GM10266 (cell line): ENCODE data around the gene LRRC10B.

Experiments used
- DNase-seq: peaks from one replicate; pipeline ENCODE4 v3.0.0; 2012; ENCODE audit errors: extremely low spot score
- TF ChIP-seq, protein P1 (sequence below): IDR thresholded peaks from 2 replicates; pipeline ENCODE4 v1.5.1; 2012; ENCODE audit warnings: mild to moderate bottlenecking, low read depth; ENCODE audit not compliant: control insufficient read depth, insufficient read depth; ENCODE audit errors: missing control alignments

Gene LRRC10B

DNA sequence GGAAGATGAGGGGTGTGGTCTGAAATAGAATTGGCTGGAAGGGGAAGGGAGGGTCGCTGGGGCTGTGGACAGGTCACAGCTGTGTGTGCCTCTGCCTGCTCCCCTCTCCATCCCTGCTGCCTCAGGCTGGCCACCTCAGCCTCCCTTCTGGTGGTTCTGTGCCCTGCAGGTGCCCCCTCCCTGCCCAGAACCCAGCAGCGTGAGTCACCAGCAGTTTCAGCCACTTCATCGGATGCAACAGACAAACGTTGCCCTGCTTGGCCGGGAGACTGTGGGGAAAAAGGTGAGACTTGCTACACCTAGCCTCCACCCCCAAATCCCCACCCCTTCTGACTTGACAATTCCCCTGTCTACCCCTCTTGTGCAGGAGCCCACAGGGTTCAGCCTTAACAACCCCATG, 21.8 kb upstream of the LRRC10B start:
- no peak for DNase-seq
- TF ChIP-seq, protein P1, sequence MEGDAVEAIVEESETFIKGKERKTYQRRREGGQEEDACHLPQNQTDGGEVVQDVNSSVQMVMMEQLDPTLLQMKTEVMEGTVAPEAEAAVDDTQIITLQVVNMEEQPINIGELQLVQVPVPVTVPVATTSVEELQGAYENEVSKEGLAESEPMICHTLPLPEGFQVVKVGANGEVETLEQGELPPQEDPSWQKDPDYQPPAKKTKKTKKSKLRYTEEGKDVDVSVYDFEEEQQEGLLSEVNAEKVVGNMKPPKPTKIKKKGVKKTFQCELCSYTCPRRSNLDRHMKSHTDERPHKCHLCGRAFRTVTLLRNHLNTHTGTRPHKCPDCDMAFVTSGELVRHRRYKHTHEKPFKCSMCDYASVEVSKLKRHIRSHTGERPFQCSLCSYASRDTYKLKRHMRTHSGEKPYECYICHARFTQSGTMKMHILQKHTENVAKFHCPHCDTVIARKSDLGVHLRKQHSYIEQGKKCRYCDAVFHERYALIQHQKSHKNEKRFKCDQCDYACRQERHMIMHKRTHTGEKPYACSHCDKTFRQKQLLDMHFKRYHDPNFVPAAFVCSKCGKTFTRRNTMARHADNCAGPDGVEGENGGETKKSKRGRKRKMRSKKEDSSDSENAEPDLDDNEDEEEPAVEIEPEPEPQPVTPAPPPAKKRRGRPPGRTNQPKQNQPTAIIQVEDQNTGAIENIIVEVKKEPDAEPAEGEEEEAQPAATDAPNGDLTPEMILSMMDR, result no peak

DNA sequence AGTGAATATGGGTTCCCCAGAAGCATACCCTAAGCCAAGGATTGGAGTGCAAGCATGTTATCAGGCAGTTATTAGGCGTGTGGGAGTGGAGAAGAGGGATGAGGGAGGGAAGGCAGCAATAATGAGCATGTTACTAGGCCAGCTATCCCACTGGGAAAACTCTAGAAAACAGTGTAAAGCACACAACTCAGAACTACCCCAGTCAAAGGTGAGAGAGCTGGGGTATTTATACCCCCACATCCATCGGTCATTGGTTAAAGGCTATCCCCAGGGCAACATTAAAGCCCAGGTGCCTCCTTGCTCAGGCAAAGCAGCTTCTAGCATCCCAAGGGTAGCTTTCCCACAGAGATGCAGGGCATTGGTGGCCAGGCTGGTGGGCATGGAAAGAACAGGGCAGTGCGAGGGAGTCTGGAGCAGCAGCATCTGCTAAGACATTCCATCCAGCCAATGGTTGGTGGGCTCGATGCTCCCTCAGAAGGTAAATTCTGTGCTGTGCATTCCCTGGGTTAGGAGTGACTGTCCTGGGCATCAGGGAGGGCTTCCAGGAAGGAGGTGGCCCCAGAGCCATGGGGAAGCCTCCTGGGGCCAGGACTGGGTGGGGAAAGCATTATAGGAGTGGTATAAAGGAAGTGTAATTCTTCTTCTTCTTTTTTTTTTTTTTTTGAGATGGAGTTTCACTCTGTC, 21.1 kb upstream of the LRRC10B start:
- no peak for DNase-seq
- TF ChIP-seq, protein P1, result no peak

DNA sequence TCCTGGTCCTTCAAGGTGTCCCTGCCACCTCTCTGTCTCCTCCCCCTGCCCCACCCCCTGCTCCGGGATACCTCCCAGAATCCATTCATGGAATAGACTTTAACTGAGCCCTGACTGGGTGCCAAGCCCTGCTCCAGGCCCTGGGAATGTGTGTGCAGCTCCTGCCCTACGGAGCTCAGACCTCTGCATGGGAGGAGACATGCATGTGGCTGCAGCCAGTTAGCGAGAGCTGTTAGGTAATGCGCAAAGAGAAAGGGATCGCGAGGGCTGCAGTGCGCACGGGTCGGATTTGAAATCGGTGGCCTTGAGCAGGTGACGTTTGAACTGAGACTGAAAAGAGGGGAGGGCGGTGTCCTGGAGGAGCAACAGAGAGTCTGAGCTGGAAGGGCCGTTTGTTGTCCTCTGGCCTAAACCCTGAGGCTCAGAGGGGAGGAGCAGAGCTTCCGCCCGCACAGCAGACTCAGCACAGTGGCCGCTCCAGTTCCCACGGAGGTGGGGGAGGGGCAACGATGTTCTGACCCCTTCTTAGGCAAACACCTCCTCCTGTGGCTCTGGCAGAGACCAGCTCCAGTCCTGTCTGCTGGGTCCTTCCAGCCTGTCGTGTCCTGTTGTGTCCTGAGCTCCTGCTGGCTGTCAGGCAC, 19.8 kb upstream of the LRRC10B start:
- DNase-seq, result no peak
- TF ChIP-seq, protein P1, result no peak

DNA sequence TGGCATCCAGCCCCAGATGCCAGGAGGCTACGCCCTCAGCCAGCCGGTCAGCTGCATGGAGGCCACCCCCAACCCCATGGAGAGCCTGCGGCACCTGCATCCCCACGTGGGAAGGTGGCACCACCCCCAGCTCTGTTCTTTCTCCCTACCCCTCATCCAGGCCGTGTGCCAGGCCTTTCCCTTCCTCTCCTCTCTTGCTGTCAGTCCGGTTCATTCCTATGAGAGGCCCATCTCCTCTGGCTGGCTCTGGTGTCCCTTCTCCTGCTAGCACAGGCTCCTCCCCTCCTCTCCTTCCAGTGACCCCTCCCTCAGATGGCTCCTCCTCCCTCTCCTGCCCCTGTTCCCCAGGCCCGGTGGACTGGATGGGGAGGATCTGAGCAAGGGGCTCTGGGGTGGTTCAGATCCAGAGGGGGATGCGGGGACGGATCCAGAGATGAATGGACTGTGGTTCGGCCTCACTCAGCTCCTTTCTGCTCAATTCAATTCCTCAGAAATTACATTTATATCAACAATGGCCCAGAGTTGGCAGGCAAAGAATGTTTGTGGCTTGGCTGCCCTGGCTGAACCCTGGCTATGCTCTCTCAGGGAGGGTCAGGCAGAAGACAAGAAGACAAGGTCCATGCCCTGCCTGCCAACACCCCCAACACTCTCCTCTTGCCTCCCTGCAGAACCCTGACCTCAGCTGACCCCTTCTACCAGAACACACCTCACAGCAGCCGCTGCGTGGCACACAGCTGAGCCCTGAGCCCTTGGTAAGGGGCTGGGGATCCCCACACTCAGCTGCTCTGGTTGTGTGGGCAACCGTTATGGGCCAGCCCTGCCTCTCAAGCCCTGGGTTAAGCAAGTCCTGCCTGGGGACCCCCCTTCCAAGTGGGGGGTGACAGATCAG, 18.5 kb upstream of the LRRC10B start:
- no peak for DNase-seq
- TF ChIP-seq, protein P1, result no peak

DNA sequence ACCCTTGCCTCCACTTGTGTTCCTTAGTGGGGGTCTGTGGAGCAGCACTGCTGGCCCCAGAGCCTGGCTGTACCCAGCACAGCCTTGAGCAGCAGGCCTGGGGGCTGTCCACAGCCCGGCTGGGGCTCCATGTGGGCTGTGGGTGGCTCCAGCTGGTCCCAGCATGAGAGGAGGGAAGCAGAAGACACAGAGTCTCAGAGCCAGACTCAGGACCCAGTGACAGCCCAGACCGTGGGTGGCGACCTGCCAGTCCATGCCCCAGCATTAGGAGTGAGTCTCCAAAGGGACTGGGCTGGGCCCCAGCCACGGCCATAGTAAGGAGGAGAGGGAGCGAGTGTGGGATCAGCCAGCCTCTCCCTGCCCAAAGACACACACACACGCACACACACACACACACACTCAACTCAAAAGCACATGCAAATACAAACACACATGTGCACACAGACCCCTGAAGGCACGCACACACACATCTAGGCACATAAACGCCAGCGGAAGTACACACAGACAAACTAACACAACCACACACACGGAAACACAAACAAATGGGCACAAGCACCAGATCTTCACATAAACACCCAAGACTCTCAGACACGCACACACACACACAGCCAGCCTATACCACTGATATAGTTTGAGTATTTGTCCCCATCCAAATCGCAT, 16.7 kb upstream of the LRRC10B start:
- DNase-seq, result no peak
- TF ChIP-seq, protein P1, result no peak

DNA sequence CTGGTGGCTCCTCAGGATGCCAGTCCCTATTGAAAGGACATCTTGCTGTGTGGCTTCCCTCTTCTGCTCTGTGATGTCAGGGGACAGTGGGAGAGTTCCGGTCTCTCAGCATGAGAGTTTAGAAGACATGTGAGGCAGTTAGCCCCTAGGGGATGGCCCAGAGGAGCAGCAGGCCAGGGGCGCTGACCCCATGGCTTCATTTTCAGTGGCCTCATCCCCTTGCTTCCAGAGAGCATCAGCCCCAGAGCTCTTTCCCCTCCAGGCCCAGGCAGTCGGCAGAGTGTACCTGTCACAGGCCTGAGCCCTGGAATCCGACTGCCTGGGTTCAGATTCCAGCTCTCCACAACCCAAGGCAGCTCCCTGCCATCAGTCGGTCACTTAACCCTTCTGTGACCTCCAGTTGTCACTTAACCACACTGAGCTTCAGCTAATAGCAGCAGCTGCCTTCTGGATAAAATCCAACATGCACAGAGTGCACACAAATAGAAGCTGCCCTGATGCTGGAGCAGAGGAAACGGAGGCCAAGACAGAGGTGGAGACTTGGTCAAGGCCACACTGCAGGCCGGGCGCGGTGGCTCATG, 14.1 kb upstream of the LRRC10B start:
- TF ChIP-seq, protein P1, result no peak
- DNase-seq, result no peak
